ENCODE results near the gene TP53I11. TPM values are rescaled to one million over a fixed set of nuclear protein-coding genes. Genes with fewer than 3 reads are reported as not detected.

The TP53I11 gene
- total and polyA plus RNA-seq, 2 donors (not counting 3 experiments of a cell fraction or from before 2014, with no cell fraction given): 31.5 to 79.4 TPM

- Histone ChIP-seq H3K4me1 (ENCODE audit: control insufficient read depth, extremely low read depth, insufficient read depth, low read length) (peaks cover 2% of the 10 kb centered on the region), H3K79me2 (ENCODE audit: control insufficient read depth, insufficient read depth, low read length) (no peaks in the 10 kb centered on the region), H4K20me1 (replicated peaks; ENCODE audit: control insufficient read depth, extremely low read depth, insufficient read depth, low read length) (no peaks in the 10 kb centered on the region), H2AFZ (ENCODE audit: low read depth, low read length) (no peak overlapping the region), H3K27ac (ENCODE audit: insufficient read depth, low read depth, low read length) (no peak overlapping the region), H3K9me1 (replicated peaks; ENCODE audit: control insufficient read depth, extremely low read depth, insufficient read depth, low read length) (no peaks in the 10 kb centered on the region), H3K9me3 (replicated peaks; ENCODE audit: control insufficient read depth, insufficient read depth, low read length) (no peaks in the 10 kb centered on the region), H3K4me3 (replicated peaks in 1 of 3; ENCODE audit: insufficient read depth in 1 of 3, low read depth in 1 of 3, low read length in 3 of 3) (no peak overlapping the region), H3K36me3 (ENCODE audit: control insufficient read depth in 2 of 2, extremely low read depth in 1 of 2, insufficient read depth in 2 of 2, low read length in 2 of 2) (peaks cover 0 to 12% of the 10 kb centered on the region in 2 experiments), H3K9ac (replicated peaks; ENCODE audit: extremely low read depth, insufficient read depth, low read length) (no peak overlapping the region), H3K27me3 (ENCODE audit: control insufficient read depth in 2 of 2, insufficient read depth in 2 of 2, low read length in 2 of 2) (no peaks in the 10 kb centered on the region), H3K4me2 (ENCODE audit: insufficient read depth, low read length) (no peak overlapping the region)
- CTCF ChIA-PET: interaction anchor here (1.4 to 3.3 kb wide), 3 partner anchors 11 to 299 kb away, joined by 3 to 12 read pairs (median 6); no protein-coding TSS in a partner anchor
- BruUV-seq (replicated peaks): no TSS peak
- TF ChIP-seq EZH2 (IDR thresholded peaks at IDR 0.05; ENCODE audit: borderline replicate concordance, low read depth, low read length, severe bottlenecking) (no peak), JUN (IDR thresholded peaks at IDR 0.05; ENCODE audit: borderline replicate concordance, insufficient read depth, insufficient read length, low read depth) (no peak), GATA2 (IDR thresholded peaks at IDR 0.05; ENCODE audit: insufficient read depth, insufficient read length, low read depth, low read length) (no peak), POLR2AphosphoS5 (IDR thresholded peaks at IDR 0.05; ENCODE audit: insufficient read depth, low read depth, low read length) (no peak), MAX (IDR thresholded peaks at IDR 0.05; ENCODE audit: insufficient read depth, insufficient read length) (no peak), POLR2A (IDR thresholded peaks at IDR 0.05; ENCODE audit: low read depth, low read length) (no peak), CTCF (IDR thresholded peaks at IDR 0.05; ENCODE audit: extremely low read depth in 1 of 2, insufficient read depth in 1 of 2, low read depth in 1 of 2, low read length in 2 of 2) (no peak), MYC (IDR thresholded peaks at IDR 0.05; ENCODE audit: low read depth, low read length) (no peak), FOS (IDR thresholded peaks at IDR 0.05; ENCODE audit: borderline replicate concordance, insufficient read depth, low read length) (no peak)
- POLR2A ChIA-PET: no interaction called here
- intact Hi-C loops (cut with micrococcal nuclease): no loop called here
- no peak for DNase-seq (ENCODE audit: low read depth, low spot score)
- dilution Hi-C loops (cut with MboI; ENCODE audit: extremely low pct_ligation_motif_present, low sequenced_read_pairs): no loop called here
- FAIRE-seq: no peak
Observed at GRCh38 chr11:44915621-44916020, 35.1 kb downstream of the TP53I11 start.

Data from endothelial cell of umbilical vein (primary cell).